HL-60 (cell line): ENCODE data around the gene HECW1.

Experiments
- DNase-seq, 2 experiments: peaks; one replicate each; pipeline ENCODE4 v3.0.0-alpha.2; 2010 to 2020; ENCODE audit warnings: low read depth in 1 of 2, low spot score in 1 of 2
- H3K27ac ChIP-seq: fragments of 250-450 bp; sonication (Bioruptor Pico); replicated peaks from 2 replicates; pipeline ENCODE4 v1.5.1; 2020; ENCODE audit warnings: mild to moderate bottlenecking, moderate library complexity
- H3K27me3 ChIP-seq: fragments of 250-450 bp; sonication (Bioruptor Pico); 2 replicates; pipeline ENCODE4 v1.5.1; 2021; ENCODE audit warnings: mild to moderate bottlenecking, moderate library complexity; ENCODE audit not compliant: insufficient read depth, poor library complexity, severe bottlenecking
- H3K4me3 ChIP-seq: replicated peaks from 2 replicates; pipeline ENCODE4 v1.5.1; 2011; ENCODE audit warnings: mild to moderate bottlenecking, control low read depth, low read length; ENCODE audit not compliant: insufficient read depth
- CTCF ChIP-seq: IDR thresholded peaks from one replicate; pipeline ENCODE4 v1.5.1; 2011; ENCODE audit warnings: low read length, control low read depth, inconsistent platforms; ENCODE audit not compliant: insufficient read depth
- GABPA ChIP-seq: IDR thresholded peaks from 2 replicates; pipeline ENCODE4 v1.6.1; 2012; ENCODE audit warnings: low read depth
- POLR2AphosphoS5 ChIP-seq: IDR thresholded peaks from 2 replicates; pipeline ENCODE4 v1.6.1; 2012; ENCODE audit warnings: low read depth
- REST ChIP-seq: IDR thresholded peaks from 2 replicates; pipeline ENCODE4 v1.6.1; 2012; ENCODE audit warnings: low read depth; ENCODE audit not compliant: insufficient replicate concordance
- SPI1 ChIP-seq: IDR thresholded peaks from 2 replicates; pipeline ENCODE4 v1.6.1; 2012; ENCODE audit warnings: low read depth, mild to moderate bottlenecking, borderline replicate concordance

Gene HECW1

GRCh38 chr7:43328785-43329380 lies 216.4 kb downstream of the HECW1 start:
- TF ChIP-seq SPI1 (no peak), POLR2AphosphoS5 (no peak), GABPA (no peak), REST (no peak), CTCF (no peak)
- no peak overlapping the region for H3K27ac ChIP-seq
- H3K4me3 ChIP-seq, result no peak overlapping the region
- no peaks in the 10 kb centered on the region for H3K27me3 ChIP-seq
- no peak for DNase-seq

- Histone ChIP-seq H3K27ac (no peak overlapping the region), H3K27me3 (no peaks in the 10 kb centered on the region), H3K4me3 (no peak overlapping the region)
- TF ChIP-seq REST (no peak), GABPA (no peak), SPI1 (no peak), CTCF (no peak), POLR2AphosphoS5 (no peak)
- no peak for DNase-seq
Observed at GRCh38 chr7:43332193-43332796, 219.8 kb downstream of the HECW1 start.

GRCh38 chr7:43337191-43337590 lies 224.7 kb downstream of the HECW1 start:
- no peak overlapping the region for H3K4me3 ChIP-seq
- no peak for DNase-seq
- TF ChIP-seq POLR2AphosphoS5 (no peak), CTCF (no peak), GABPA (no peak), SPI1 (no peak), REST (no peak)
- H3K27ac ChIP-seq, result no peak overlapping the region
- peaks cover 3% of the 10 kb centered on the region for H3K27me3 ChIP-seq
